Measurements from ENCODE around the gene RNF224.

RNF224 gene

DNA sequence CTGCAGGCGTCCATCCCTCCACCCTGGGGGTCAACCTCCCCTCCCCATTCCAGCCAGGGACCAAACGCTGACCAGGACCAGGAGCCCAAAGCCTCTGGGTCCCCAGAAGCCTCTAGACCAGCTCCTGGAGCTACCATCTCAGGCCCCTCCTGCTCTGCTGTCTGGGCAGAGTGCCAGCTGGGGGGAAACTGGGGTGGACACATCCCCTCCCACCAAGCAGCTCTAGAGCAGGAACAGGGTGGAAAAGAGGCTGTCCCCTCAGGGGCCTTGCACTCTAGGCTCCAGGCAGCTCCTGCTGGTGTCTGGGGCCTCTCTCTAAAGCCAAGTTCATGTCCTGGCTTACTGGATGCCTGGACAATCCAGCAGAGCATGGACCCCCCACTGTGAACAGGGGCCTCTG, 34.4 kb upstream of the RNF224 start:
- no peak for DNase-seq

- DNase-seq, result no peak
Measured at GRCh38 chr9:137193771-137194170, 33.5 kb upstream of the RNF224 start.

DNA sequence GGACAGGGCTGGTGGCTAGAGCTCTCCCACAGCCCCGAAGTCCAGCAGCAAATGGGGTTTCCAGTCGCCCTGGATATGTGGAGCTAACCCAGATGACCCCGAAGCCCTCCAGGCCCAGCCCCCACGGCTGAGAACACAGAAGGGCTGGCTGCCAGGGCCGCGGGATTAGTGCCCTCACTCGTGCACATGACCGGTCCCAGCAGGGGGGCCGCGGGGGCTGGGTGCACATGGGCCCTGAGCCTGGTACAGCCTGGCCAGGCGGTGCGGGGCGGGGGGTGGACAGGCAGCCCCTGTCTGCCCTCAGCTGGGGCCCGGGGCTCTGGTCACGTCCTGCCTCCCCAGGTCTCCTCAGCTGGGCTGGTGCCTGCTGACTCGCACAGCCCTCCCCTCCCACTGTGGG, 32.9 kb upstream of the RNF224 start:
- DNase-seq, result no peak

- no peak for DNase-seq
Measured at GRCh38 chr9:137194909-137195308, 32.4 kb upstream of the RNF224 start.

- DNase-seq, result no peak
Measured at GRCh38 chr9:137195525-137196220, 31.6 kb upstream of the RNF224 start.

DNA sequence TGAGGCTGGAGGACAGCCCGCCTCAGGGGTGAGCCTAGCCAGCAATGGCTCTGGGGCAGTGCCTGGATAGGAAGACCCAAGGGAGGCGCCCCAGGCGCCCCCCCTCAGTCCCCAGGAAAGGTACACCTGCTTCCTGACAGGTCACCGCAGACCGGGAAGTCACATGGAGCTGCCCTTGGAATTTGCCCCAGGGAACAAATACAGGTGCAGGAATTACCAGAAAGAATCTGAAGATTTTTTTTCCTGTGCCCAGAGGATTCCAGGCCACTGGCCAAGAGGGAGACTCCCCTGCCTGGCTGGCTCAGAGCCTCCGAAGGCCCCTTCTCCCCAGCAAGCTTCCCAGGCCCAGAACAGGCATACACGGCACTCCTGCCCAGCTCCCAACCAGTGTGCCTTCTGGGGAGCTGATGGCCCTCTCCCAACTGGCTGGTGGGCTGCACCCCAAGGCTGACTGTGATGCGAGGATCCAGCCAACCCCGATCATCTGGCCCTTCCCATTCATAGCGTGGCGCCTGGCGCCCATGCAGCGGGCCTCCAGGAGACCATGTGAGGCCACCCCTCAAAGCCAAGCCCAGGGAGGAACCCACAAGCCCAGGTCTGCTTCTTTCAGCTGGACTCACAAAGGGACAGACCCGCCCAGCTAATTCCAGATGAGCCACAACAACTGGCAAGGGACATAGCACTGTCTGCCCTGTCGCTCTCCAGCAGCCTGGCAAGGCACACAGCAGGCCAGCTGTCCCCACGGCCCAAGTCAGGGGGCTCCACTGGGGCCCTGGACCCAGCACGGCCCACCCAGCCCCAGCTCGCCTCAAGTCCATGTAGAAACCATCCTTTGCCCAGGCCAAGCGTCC, 29.0 kb upstream of the RNF224 start:
- no peak for DNase-seq

DNA sequence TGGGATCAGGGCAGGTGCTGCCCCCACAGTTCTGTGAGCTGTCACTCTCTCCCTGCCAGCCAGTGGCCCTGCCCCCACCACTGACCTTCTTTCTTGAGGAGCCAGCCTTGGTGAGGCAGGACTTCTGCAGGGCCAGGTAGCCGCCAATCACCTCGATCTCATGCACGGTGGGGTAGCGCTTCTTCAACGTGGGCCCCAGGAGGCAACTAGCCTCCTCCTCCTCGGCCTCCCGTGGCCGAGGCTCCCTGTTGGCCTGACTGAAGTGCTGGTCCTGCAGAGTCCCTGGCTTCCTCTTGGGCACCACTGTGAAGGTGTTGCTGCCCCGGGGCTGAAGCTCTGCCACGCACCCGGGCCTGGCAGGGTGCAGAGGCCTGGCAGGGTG, 28.4 kb upstream of the RNF224 start:
- no peak for DNase-seq

DNA sequence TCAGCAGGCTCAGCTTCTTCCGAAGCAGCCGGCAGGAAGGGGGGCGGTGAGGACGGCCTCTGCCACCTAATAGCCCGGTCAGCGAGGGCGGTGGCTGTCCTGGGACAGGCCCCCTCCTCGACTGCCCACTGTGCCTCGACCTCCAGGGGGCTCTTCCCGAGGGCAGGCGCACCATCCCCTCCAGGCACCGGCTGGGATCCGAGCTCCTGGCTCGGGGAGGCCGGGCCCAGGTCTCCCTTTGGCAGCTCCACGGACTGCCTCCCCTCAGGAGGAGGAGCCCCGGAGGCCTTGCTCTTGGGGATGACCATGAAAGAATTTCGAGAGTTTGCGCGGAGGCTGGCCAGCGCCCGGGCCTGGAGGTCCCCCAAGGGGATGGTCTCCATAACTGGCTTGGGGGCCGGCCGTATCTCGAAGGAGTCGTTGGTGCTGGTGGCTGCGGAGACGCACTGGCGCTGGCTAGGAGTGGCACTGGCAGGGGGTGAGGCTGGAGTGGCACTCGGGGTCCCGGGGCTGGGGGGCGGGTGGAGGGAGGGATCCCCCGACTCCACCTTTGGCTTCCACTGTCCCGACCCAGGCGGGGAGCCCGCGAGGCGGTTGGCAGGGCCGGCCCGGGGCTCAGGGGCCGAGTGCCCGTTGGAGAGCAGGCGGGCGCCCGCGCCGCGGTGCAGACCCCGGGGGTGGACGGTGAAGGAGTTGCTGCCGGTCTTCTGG, 27.7 kb upstream of the RNF224 start:
- DNase-seq, result no peak

DNA sequence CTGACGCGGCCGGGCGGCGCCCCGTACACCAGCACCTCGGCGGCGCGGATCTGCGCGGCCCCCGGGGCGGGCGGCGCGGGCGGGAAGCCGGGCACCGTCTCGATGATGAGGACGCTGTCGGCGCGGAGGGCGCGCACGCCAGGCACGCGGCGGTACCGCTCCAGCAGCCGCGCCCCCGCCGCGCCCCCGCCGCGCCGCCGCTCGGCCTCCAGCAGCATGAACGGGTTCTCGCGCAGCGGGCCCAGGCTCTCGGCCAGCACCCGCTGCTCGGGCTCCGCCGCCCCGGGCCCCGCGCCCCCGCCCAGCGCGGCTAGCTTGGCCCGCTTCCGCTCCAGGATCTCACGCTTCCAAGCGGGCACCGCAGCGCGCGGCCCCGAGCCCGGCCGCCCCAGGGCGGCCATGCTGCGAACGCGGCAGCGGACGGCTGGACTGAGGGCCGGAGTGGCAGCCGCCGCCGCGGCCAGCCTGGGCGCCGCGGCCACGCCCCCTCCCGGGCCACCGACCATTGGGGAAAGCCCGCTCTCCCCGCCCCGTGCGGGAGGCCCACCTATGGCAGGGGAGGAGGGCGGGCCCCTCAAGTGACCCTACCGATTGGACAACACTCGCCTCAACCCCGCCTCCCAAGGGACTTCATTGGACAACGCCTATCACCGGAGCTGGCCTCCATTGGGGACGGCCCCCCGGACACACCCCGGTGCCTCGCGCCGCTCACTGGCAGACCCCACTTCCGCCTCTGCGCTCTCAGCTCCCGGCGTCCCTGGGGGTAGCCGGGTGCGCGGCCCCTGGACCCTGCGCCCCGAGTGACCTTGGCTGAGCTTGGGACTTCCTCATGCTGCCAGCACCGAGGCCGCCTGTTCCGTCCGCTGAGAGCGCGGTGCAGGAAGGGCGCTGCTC, 26.7 kb upstream of the RNF224 start, which contains the start of gene TPRN:
Gene TPRN (minus strand): TSS at position 431 of the 894 bp plus-strand sequence. CDS start 30 bp downstream, at position 401.
- DNase-seq, result peak; percentile 98

- DNase-seq, result no peak
Measured at GRCh38 chr9:137201205-137201868, 26.0 kb upstream of the RNF224 start.

DNA sequence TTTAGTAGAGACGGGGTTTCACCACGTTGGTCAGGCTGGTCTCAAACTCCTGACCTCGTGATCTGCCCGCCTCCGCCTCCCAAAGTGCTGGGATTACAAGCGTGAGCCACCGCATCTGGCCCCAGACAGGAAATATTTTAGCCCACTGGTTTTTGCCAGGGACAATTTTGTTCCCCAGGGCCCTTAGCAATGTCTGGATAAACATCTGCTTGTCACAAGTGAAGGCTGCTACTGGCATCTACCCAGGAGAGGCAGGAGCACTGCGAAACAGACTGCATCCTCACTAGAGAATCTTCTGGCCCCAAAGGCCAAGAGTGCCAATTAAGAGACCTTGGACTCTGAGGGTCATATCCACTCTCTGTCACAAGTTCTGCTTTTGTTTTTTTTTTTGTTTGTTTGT, 24.3 kb upstream of the RNF224 start:
- no peak for DNase-seq

GRCh38 chr9:137204731-137205125, 22.6 kb upstream of the RNF224 start:
- no peak for DNase-seq

DNA sequence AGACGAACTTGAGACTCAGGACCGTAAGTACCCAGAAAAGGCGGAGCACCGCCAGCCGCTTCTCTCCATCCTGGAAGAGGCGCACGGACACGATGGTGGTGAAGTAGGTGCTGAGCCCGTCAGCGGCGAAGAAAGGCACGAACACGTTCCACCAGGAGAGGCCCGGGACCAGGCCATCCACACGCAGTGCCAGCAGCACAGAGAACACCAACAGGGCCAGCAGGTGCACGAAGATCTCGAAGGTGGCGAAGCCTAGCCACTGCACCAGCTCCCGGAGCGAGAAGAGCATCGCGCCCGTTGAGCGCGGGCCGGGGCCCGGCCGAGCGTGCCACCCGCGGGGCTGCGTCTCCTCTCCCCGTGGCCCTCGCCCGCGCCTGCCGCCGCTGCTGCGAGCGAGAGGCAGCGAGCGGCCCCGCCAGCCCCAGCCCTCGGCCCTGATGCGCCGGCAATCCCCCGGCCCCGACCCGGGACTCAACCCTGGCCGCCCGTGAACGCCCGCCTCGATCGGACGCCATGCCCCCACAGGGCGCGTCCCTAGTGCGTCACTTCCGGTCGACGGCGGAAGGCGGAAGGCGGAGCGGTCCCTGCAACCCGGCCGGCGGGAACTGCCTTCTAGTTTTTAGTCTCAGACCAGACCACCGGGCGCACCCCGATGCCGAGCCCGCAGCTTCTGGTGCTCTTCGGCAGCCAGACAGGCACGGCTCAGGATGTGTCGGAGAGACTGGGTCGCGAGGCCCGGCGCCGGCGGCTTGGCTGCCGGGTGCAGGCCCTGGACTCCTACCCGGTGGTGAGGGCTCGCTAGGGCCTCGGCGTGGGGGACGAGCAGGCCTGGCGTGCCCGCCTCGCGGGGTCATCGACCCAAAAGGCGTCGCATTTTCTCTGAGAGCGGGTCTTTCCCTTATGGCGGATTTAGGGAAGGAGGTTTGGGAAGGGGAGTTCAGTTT, 21.9 kb upstream of the RNF224 start, which contains the start of the genes NDOR1 and TMEM203:
Gene NDOR1 (plus strand): TSS at position 575 of the 944 bp plus-strand sequence. CDS start 78 bp downstream, at position 653.
Gene TMEM203 (minus strand): TSS at position 523 of the 944 bp plus-strand sequence. CDS start 234 bp downstream, at position 289.
- peak; percentile 92 for DNase-seq

DNA sequence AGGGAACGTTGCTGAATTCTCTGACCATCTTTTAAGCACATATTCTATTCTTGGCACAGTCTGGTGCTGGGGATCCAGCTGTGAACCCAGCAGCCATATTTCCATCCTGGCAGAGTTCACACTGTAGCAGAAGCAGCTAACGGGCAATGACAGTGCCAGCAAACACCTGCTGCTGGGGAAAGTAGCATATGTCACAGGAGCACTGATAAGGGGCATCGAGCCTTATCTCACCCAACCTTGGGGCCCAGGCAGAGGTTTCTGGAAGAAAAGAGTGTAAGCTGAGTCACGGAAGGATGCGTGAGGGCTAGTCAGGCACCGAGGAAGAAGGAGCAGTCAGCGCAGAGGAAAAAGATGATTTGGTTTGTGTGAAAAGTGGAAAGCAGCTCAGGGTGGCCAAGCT, 20.7 kb upstream of the RNF224 start:
- no peak for DNase-seq

GRCh38 chr9:137211532-137211931, 15.8 kb upstream of the RNF224 start:
- DNase-seq, result no peak

DNA sequence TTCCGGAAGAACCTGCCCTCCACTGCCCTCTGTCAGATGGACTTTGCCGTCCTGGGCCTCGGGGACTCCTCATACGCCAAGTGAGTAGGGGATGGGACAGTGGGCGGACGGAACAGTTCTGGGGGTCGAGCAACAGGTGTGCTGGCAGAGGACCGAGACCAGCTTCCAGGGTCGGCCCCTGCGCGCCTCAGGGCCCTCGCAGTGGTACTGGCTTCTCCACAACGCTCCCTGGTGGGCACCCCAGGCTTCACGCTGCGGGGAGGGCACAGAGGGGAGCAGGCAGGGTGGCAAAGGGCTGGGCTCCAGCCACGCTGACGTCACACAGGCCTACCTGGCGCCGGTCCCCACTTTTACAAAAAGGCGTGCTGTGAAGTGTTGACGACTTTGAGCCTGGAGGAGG, 14.8 kb upstream of the RNF224 start:
- DNase-seq, result no peak

- no peak for DNase-seq
Measured at GRCh38 chr9:137213160-137214060, 13.9 kb upstream of the RNF224 start.

- no peak for DNase-seq
Measured at GRCh38 chr9:137214620-137215019, 12.7 kb upstream of the RNF224 start.
